ENCODE measurements around the gene S100A7.
A peak's percentile ranks its signal among the peaks of the same experiment; 100 is the strongest.
"Not testable (repeated sequence)": the region's sequence is repeated elsewhere in the genome, so short reads cannot be mapped to it uniquely, and the experiment has no call there.

S100A7 gene

GRCh38 chr1:153475282-153475681, 14.8 kb upstream of the S100A7 start:
- DNase-seq: no peak

- DNase-seq: no peak
These were observed 13.9 kb upstream of the S100A7 start for GRCh38 chr1:153474347-153474746.

GRCh38 chr1:153470707-153471106, 10.3 kb upstream of the S100A7 start:
- no peak for DNase-seq

GRCh38 chr1:153466908-153467307, 6.5 kb upstream of the S100A7 start:
- DNase-seq: no peak

GRCh38 chr1:153465811-153466636, 5.6 kb upstream of the S100A7 start:
- peak; percentile 7 to 55 (median 46) for DNase-seq

GRCh38 chr1:153462741-153463140, 2.3 kb upstream of the S100A7 start:
- DNase-seq: not testable (repeated sequence)

- no peak for DNase-seq
These were observed 796 bp downstream of the S100A7 start for GRCh38 chr1:153459655-153460054.

- no peak for DNase-seq
These were observed 4.1 kb downstream of the S100A7 start for GRCh38 chr1:153456396-153456795.

- not testable (repeated sequence) for DNase-seq
These were observed 11.6 kb downstream of the S100A7 start for GRCh38 chr1:153448851-153449250.

- no peak for DNase-seq
These were observed 12.8 kb downstream of the S100A7 start for GRCh38 chr1:153447498-153448170.

GRCh38 chr1:153444078-153444477, 16.4 kb downstream of the S100A7 start:
- no peak for DNase-seq

- no peak for DNase-seq
These were observed 17.0 kb downstream of the S100A7 start for GRCh38 chr1:153443486-153443885.

GRCh38 chr1:153441238-153441755, 19.2 kb downstream of the S100A7 start:
- DNase-seq: no peak

GRCh38 chr1:153439273-153439672, 21.2 kb downstream of the S100A7 start:
- no peak for DNase-seq

- no peak for DNase-seq
These were observed 21.9 kb downstream of the S100A7 start for GRCh38 chr1:153438599-153438998.

- no peak for DNase-seq
These were observed 23.2 kb downstream of the S100A7 start for GRCh38 chr1:153437236-153437635.

- no peak for DNase-seq
These were observed 25.6 kb downstream of the S100A7 start for GRCh38 chr1:153434746-153435455.

GRCh38 chr1:153432874-153433681, 27.4 kb downstream of the S100A7 start:
- no peak for DNase-seq

- DNase-seq: no peak
These were observed 28.5 kb downstream of the S100A7 start for GRCh38 chr1:153431928-153432327.

- DNase-seq: no peak
These were observed 29.0 kb downstream of the S100A7 start for GRCh38 chr1:153431427-153431826.

- no peak for DNase-seq
These were observed 29.4 kb downstream of the S100A7 start for GRCh38 chr1:153431002-153431401.

- DNase-seq: no peak
These were observed 29.9 kb downstream of the S100A7 start for GRCh38 chr1:153430561-153430960.
